Effector memory CD4-positive, alpha-beta T cell (primary cell): ENCODE data around the gene SPRED2.
A peak's percentile ranks its signal among the peaks of the same experiment; 100 is the strongest.

Source experiments
- DNase-seq, 3 donors: peaks; one replicate each; pipeline ENCODE4 v3.0.0-alpha.2; 2020
- H3K27ac ChIP-seq: 2 replicates; pipeline ENCODE4 v1.7.0; 2013; ENCODE audit warnings: mild to moderate bottlenecking, low read length, moderate library complexity; ENCODE audit not compliant: insufficient read depth, poor library complexity, severe bottlenecking
- H3K27me3 ChIP-seq: replicated peaks from 2 replicates; pipeline ENCODE4 v1.7.0; 2013; ENCODE audit warnings: mild to moderate bottlenecking, low read length; ENCODE audit not compliant: insufficient read depth, control insufficient read depth, poor library complexity, severe bottlenecking
- H3K36me3 ChIP-seq: 2 replicates; pipeline ENCODE4 v1.7.0; 2013; ENCODE audit warnings: mild to moderate bottlenecking, low read length, moderate library complexity; ENCODE audit not compliant: control insufficient read depth, insufficient read depth
- H3K4me1 ChIP-seq: 2 replicates; pipeline ENCODE4 v1.7.0; 2013; ENCODE audit warnings: low read length, mild to moderate bottlenecking; ENCODE audit not compliant: control insufficient read depth, insufficient read depth, poor library complexity, severe bottlenecking
- H3K4me3 ChIP-seq: 2 replicates; pipeline ENCODE4 v1.7.0; 2013; ENCODE audit warnings: low read length, low read depth, mild to moderate bottlenecking; ENCODE audit not compliant: insufficient read depth, poor library complexity, severe bottlenecking
- H3K9me3 ChIP-seq: 2 replicates; pipeline ENCODE4 v1.7.0; 2013; ENCODE audit warnings: mild to moderate bottlenecking, low read length, moderate library complexity; ENCODE audit not compliant: control insufficient read depth

The SPRED2 gene

DNA sequence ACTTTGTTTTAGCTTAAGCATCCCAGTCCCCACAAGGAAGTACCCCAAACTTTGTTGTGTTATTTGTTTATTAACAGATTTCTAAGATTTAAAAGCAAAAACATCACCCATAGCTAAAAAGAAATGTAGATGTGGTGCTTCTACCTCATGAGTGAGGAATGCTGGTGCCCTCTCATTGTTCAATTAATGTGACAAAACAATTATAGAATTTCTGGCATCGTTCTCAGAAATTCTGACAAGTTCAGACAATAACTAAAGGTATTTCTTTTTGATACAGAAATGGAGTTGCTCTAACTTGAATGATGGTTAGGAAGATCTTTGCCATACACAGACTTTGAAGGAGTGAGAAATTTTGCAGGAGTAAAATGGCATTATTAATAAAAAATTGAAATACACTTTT lies 42.9 kb downstream of the SPRED2 start:
- no peaks in the 10 kb centered on the region for H3K36me3 ChIP-seq
- no peak overlapping the region for H3K27ac ChIP-seq
- no peak overlapping the region for H3K4me3 ChIP-seq
- H3K9me3 ChIP-seq, result no peaks in the 10 kb centered on the region
- no peak for DNase-seq
- no peaks in the 10 kb centered on the region for H3K27me3 ChIP-seq
- H3K4me1 ChIP-seq, result no peaks in the 10 kb centered on the region

DNA sequence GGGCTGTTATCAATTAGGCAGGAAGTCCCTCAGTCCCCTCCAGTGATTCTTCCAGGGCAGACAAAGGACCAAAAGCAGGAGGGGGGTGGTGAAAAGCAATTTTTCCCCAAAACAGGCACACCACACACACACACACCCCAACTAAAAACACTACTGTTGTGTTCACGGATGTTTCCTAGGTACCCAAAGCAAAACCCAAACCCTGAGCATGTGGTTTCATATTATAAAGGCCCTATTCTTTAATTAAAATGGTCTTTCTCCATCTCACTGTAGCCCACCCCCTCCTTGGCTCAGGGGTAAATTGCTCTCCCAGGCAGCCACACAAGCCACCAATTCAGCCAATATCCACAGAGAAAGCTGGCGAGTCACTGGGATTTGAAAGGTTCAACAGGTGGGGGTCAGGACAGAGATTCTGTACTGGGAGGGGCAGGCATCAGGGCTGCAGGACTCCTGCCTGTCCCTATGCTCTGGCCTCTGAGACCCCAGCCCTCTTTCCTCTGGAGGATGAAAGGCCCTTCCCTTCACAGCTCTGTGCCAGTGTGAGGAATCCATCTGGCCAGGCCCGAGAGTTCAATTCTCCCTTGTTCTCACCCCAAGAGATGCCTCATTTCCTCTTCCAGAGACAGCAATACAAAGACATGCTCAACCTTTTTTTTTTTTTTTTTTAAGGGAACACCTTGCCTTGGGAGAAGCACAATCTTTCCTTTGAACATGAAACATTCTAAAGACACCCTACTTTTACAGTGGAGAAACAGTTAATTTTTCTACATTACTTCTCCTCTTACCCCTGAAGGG lies 43.6 kb downstream of the SPRED2 start:
- no peak overlapping the region for H3K4me3 ChIP-seq
- DNase-seq, result no peak
- H3K36me3 ChIP-seq, result no peaks in the 10 kb centered on the region
- no peaks in the 10 kb centered on the region for H3K27me3 ChIP-seq
- H3K4me1 ChIP-seq, result no peaks in the 10 kb centered on the region
- H3K27ac ChIP-seq, result no peak overlapping the region
- H3K9me3 ChIP-seq, result no peaks in the 10 kb centered on the region

DNA sequence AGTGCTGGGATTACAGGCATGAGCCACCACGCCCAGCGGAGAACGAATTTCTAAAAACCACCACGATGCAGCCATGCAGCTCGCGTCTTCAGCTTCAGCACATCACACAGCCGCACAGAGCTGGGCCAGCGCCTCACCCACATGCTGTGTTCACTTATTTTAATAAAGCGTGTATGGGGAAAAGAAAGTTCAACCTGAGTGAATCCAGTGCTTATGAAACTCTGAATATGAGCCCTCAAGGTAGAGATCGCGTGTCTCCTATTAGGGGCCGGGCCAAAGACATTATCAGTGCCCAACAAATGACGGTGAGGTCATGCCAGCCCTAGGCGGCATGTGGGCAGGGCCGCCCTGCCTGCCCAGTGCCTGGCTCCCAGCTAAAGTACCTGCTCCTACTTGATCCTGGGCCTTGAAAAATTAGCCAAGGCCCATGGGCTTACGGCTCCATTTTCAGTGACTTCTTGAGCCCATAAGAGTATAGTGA lies 44.3 kb downstream of the SPRED2 start:
- Histone ChIP-seq H3K27ac (no peak overlapping the region), H3K4me3 (no peak overlapping the region), H3K4me1 (peaks cover 3% of the 10 kb centered on the region)

DNA sequence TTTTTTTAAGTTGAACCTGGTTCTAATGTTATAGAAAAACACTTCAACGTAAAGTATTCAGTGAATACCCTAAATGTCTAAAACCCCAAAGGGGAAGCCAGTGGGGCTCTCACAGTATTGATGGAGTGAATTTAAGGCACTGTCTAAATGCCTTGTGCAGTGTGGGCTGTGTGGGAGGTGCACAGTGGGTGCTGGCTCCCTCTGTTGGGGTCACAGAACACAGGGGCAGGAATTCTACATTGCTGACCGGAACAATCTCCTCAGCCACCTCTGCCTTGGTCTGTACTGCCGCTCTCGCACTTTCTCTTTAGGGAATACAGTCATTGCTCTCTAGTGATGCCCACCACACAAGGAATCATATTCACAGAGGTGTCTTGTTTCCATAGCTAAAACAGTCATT lies 45.4 kb downstream of the SPRED2 start:
- Histone ChIP-seq H3K36me3 (no peaks in the 10 kb centered on the region), H3K4me3 (no peak overlapping the region), H3K27ac (no peak overlapping the region), H3K27me3 (no peaks in the 10 kb centered on the region), H3K4me1 (peaks cover 14% of the 10 kb centered on the region), H3K9me3 (no peaks in the 10 kb centered on the region)
- DNase-seq, result no peak

More for the DNA sequence above, 44.3 kb downstream of the SPRED2 start:
- Histone ChIP-seq H3K9me3 (no peaks in the 10 kb centered on the region), H3K27me3 (no peaks in the 10 kb centered on the region), H3K36me3 (no peaks in the 10 kb centered on the region)
- DNase-seq, result no peak

DNA sequence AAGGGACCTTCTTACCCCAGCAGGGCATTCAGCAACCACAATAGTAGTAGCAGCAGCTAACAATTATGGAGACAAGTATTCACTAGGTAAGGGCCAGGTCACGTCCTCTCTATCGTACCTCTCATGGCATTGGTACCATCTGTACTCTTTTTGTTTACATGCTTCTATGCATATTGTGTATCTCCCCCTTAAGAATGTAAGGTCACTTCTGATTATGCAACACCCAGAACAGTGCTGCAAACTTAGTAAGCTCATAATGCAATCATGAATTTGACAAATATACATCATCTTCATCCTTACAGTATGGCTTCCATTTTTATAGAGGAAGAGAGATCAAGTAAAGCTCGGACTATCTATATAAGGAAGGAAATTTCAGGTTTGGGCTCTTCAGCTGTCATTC lies 46.1 kb downstream of the SPRED2 start:
- no peaks in the 10 kb centered on the region for H3K27me3 ChIP-seq
- H3K4me3 ChIP-seq, result no peak overlapping the region
- no peak overlapping the region for H3K27ac ChIP-seq
- H3K36me3 ChIP-seq, result no peaks in the 10 kb centered on the region
- H3K9me3 ChIP-seq, result no peaks in the 10 kb centered on the region
- H3K4me1 ChIP-seq, result peaks cover 17% of the 10 kb centered on the region
- no peak for DNase-seq

DNA sequence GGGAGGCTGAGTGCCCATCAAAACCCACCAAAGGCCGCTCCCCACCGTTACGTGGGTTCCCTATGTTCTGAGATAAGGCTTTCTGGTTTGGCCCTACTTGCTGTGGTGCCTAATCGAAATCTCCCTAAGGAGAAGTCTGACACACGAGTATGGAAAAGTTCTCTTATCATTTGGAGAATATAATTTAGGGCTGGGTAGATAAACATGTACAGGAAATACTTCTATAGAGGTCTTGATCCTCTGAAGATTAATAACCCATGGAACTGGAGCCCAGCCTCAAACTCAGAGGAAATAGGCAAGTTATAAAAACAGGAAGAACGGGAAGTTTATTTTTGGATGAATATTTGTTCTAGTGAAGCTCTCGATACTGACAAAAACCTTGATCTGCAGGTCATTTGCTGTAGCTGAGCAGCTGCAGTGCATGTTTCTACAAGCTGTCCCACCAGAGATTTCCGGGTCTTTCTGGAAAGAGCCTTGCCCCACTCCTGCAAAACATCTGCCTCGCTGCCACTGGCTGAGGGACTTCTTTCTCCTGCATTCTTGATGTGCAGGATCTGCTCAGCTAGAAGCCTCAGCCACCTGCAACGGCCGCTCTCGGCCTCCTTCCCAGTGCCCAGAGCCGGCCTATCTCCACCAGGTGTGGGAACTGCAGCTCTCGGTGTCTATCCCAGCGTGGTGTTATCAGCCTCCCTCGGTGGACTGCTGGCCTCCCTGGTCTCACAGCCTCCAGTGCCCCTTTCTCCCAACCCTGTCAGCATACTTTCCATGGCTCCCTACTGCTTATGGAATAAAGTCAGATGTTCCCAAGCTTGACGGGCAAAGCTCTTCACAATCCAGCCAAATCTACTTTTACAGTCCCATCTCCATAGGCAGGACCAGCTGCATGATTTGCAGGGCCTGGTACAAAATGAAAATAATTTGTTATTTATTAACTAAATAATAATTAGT lies 48.6 kb downstream of the SPRED2 start:
- Histone ChIP-seq H3K27me3 (no peaks in the 10 kb centered on the region), H3K9me3 (no peaks in the 10 kb centered on the region), H3K36me3 (no peaks in the 10 kb centered on the region), H3K4me1 (peaks cover 17% of the 10 kb centered on the region), H3K27ac (no peak overlapping the region), H3K4me3 (no peak overlapping the region)
- no peak for DNase-seq

DNA sequence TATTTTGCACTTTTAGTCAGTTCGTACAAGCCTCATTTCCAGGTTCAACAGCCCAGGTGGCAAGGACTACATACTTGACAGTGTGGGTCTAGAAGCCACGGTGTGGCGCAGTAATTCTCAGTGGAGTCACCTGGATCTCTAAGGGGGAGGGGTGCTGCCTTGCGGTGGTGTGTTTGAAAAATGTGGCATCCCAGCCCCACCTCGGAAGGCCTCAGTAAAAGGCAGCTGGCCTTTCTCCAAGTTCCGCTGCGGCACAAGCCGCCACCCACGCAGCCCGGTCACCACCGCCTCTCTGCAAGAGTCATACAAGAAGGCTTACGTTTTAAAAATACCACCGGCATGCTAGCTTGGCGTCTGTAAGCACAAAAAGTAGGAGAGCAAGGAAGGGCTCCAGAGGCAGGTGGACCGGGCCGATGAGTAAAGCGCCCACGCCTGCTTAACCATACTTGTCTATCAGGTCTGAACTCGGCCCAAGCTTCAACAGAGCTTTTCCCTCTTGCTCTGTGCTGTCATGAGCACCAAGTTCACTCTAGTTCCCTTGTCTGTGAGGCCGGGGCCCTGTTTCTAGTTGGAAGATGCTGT lies 49.5 kb downstream of the SPRED2 start:
- Histone ChIP-seq H3K4me3 (peak overlapping the region; percentile 4), H3K36me3 (no peaks in the 10 kb centered on the region), H3K27me3 (no peaks in the 10 kb centered on the region), H3K27ac (peak overlapping the region; percentile 32), H3K4me1 (peaks cover 17% of the 10 kb centered on the region), H3K9me3 (no peaks in the 10 kb centered on the region)
- peak; percentile 36 to 56 (median 49) for DNase-seq

DNA sequence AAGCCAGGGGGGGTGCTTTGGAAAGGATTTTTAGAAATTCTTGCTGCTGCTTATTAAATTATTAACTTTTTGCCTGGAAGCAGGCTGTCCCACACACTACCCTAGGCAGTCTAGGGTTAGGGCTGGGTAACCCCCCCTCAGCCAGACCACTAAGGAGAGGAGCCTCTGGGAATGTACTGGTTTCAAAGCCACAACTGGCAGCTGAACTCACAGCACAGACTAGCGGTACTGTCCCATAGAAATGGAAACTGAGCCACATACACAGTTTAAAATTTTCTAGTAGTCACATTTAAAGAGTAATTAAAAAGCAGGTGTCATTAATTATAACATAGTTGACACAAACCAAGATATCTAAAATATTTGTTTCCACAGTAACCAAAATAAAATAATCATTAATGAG lies 50.1 kb downstream of the SPRED2 start:
- H3K27me3 ChIP-seq, result no peaks in the 10 kb centered on the region
- H3K36me3 ChIP-seq, result no peaks in the 10 kb centered on the region
- no peak overlapping the region for H3K27ac ChIP-seq
- H3K4me1 ChIP-seq, result peaks cover 17% of the 10 kb centered on the region
- peak overlapping the region; percentile 4 for H3K4me3 ChIP-seq
- no peaks in the 10 kb centered on the region for H3K9me3 ChIP-seq
- DNase-seq, result no peak

DNA sequence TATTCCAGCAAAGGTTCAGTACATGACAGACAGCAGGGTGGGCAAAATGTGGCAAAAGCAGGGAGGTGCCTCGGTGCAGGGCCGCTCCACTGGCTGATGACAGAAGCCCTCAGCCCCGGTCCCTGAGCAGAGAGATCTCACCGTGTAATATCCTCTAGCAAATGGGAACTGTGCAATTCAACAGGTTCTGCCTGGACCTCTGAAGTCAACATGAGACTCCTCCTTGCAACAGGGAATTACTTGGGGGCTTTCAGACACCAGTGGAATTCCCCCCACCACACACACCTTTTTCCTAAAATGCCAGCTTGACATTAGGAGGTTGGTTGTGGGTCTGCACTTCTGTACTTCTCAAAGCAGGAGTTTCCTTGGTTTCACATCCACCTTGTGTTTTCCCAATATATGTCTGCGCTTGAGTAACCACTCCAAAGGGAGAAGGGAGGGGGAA lies 50.8 kb downstream of the SPRED2 start:
- no peaks in the 10 kb centered on the region for H3K36me3 ChIP-seq
- no peak overlapping the region for H3K27ac ChIP-seq
- H3K27me3 ChIP-seq, result no peaks in the 10 kb centered on the region
- no peak for DNase-seq
- no peak overlapping the region for H3K4me3 ChIP-seq
- H3K9me3 ChIP-seq, result no peaks in the 10 kb centered on the region
- H3K4me1 ChIP-seq, result peaks cover 17% of the 10 kb centered on the region
